ENCODE data around the gene PRCD.

The PRCD gene

DNA sequence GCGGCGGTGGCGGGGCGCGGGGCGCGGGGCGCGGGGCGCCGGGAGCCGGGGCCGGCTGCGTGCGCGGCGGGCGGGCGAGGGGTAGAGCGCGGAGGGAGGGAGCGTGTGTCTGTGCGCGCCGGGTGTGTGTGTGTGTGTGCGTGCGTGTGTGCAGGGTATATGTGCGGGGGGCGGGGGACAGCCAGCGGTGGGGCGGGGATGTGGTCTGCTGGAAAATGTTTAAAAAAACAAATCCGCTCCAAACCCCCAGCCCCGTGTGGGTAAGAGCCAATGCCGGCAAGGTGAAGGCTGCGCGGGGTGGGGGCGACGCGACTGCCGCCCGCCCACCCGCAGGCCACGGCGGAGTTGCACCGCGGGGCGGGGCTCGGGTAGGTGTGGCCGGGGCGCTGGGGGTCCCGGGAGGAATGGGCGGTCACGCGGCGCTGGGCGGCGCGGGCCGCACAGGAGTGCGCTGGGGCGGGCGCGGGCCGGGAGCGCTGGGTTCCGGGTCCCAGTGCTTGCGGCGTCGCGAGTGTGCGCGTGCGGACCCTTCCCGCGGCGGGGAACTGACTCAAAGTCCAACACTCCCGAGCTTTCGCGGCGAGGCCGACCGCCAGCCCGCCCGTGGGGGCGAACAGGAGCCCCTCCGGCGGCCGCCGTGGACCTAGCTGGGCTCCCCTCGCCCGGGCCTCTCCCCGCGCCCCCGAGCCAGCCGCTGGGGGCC is 2.1 kb upstream of the PRCD start, which contains the start of gene CYGB:
TSS of gene CYGB (minus strand) at position 132 of the 703 bp plus-strand sequence. CDS start 167 bp downstream, outside the sequence.
- in situ Hi-C loops (cut with HindIII; ENCODE audit: low sequenced_read_pairs) = no loop called here

DNA sequence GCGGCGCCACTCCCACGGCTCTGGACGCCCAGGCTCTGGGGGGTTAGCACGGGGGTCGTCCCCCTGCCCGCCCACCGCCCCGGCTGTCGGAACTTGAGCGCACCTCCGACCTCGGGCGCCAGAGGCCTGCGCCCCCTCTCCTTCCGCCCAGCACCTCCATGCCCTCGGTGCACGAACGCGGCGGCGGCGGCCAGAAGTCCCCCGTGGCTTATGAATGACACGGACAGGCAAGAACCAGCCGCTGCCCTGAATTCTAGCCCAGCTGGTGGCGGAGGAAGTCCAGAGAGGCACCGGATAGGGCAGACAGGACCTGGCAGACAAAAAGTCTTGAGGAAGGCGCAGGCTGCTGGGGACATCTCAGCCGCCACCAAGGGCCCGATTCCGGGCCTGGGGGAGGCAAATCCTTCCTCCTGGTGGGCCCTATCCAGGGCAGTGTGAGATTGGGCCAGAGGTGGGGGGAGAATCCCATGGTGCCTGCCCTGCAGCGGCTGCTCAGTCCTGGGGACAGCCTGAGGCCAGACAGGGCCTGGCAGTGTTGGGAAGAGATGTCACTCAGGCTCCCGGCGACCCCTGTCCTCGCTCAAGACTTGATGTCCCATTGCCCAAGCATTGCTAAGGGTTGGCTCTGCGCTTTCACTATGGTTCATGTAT is 1.4 kb upstream of the PRCD start:
- in situ Hi-C loops (cut with HindIII; ENCODE audit: low sequenced_read_pairs) = no loop called here

GRCh38 chr17:76538941-76539570 is 788 bp upstream of the PRCD start:
- in situ Hi-C loops (cut with HindIII; ENCODE audit: low sequenced_read_pairs) = no loop called here

- in situ Hi-C loops (cut with HindIII; ENCODE audit: low sequenced_read_pairs) = no loop called here
These were observed 797 bp downstream of the PRCD start for GRCh38 chr17:76540381-76541300.

DNA sequence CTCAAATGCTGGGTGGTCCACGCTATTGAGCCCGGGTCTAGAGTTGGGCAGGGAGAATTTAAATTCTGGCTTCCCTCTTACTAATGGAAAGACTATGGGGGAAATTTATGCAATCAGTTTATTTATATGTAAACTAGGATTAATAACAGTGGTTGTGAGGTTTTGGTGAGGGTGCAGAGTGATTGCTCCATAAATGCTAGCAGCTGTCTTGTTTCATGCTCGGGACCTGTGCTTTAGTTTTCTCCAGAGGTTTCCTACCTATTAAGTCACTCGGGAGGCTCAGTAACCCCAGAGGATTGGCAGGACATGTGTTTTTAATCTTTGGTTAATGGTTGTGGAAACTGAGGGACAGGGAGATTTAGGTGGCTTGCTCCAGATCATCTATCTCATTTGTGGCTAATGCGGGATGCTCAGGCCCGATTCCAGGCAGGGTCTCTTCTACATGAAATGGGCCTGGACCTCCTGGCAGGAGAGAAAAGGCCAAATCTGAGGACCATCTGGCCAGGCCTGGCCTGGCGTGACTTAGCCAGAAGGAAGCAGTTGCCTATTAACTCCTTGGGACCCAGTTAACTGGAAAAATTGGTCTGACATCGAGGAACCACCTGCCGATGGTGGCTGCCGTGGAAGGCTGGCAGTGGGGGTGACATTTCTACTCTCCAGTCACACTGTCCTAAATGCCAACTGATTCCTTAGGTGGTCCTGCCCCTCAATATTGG is 2.1 kb downstream of the PRCD start:
- in situ Hi-C loops (cut with HindIII; ENCODE audit: low sequenced_read_pairs) = no loop called here

- in situ Hi-C loops (cut with HindIII; ENCODE audit: low sequenced_read_pairs) = no loop called here
These were observed 2.7 kb downstream of the PRCD start for GRCh38 chr17:76542566-76542971.

- in situ Hi-C loops (cut with HindIII; ENCODE audit: low sequenced_read_pairs) = no loop called here
These were observed 3.1 kb downstream of the PRCD start for GRCh38 chr17:76542984-76543383.

DNA sequence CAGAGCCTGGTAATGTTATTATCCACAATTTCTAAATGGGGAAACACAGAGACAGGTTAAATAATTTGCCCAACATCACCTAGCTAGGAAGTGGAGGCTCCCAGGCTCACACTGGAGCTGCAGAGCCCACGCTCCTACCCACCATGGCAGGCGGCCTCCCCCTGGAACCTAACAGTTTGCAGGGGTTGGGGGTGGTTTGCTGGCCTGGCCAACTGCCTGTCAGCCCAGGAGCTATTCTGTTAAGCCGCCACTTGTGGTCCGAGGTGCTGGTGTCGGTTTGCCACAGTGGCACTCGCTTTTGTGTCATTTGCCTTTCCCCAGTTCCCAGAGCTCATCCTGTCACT is 3.6 kb downstream of the PRCD start:
- in situ Hi-C loops (cut with HindIII; ENCODE audit: low sequenced_read_pairs) = no loop called here

DNA sequence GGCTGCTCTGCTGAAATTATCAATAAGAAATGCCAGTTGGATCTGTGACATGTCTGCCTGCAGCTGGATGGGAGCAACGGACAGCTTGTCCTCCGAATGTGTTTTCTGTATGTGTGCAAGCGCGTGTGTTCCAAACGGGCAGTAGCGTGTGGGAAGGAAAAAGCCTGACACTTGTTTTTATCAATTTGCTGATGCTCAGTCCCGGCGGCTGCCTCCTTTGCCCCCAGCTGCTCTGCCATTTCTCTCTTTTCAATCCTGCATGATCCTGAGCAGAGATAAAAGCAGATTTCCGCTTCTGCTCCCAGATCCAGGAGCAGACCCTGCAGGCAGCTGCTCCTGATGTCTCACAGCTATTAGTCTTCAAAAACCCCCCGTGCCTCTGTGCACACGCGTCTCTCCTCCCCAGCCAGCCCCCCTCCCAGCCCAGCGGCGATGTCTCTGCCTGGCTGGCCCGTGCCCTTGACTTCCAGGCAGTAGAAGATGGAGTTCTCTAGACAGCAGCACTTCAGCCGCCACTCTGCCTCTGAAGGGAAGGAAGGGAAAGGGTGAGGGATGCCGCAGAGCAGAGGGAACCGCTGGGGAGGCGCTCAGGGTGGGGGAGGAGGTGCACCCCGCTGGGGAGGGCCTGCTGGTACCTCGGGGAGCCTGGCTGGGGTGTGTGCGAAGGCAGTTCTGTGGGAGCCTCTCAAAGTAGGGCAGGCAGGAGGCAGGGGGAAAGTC is 4.1 kb downstream of the PRCD start:
- in situ Hi-C loops (cut with HindIII; ENCODE audit: low sequenced_read_pairs) = no loop called here

DNA sequence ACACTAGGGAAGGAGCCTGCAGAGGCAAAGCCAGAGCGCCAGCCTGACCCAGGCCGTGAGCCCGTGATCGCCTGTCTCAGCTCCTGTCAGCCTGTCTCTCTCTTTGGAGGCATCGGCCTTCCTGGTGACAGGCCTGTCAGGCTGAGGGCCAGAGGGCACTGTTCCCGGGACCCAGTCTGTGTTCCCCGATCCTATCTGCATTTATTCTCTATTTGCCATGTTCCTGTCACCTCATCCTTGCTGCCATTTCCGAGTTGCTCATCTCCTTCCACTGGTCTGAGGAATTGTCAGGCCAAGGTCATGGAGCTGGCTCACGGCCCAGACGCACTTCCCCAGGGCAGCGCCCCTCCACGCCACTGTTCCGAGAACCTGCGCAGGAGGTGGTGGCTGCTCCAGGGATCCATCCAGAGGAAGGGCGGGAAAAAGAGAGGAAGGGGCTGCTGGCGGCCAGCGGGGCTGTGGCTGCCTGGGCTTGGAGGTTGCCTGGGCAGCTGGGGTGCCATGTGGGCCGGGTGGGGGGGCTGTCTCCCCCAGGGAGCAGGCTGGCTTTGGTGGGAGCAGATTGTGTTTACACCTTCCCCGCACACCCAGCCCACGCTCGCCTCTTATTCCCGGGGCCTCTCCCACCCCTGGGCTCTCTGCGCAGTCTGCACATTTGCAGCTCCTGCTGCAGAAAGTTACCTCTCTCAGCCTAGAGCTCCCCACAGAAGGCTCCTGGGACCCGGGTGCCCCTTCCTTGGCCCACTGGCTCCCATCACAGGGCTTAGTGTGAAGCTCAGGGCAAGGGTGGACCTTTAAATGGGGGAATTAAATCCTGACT is 4.9 kb downstream of the PRCD start:
- in situ Hi-C loops (cut with HindIII; ENCODE audit: low sequenced_read_pairs) = no loop called here

DNA sequence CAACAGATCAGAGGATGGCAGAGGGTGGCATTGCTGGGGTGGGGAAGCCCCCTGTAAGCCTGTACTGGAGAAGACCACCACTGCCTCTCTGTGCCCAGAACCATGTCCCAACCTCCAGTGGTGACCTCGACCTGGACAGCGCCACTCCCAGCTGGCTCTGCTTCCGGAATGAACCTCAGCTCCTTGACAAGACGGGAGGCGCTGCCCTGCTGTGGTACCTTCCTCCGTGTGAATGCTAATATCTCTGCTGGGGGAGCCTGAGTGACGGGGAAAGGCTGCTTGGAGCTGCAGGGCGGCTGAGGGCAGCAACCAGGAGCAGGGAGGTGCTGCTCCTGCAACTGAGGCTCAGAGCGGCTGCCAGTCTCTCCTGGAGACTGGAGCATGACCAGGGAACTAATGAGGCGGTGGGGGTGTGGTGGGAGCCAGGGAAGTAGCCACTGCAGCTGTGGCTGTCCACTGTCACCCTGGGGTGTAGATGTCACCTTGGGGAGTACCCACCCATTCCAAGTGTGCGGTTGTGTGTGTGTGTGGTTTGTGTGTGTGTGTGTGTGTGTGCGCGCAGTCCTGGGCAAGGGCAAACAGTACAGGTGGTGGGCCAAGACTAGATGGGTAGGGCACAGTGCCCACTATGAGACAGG is 6.2 kb downstream of the PRCD start:
- in situ Hi-C loops (cut with HindIII; ENCODE audit: low sequenced_read_pairs) = no loop called here

DNA sequence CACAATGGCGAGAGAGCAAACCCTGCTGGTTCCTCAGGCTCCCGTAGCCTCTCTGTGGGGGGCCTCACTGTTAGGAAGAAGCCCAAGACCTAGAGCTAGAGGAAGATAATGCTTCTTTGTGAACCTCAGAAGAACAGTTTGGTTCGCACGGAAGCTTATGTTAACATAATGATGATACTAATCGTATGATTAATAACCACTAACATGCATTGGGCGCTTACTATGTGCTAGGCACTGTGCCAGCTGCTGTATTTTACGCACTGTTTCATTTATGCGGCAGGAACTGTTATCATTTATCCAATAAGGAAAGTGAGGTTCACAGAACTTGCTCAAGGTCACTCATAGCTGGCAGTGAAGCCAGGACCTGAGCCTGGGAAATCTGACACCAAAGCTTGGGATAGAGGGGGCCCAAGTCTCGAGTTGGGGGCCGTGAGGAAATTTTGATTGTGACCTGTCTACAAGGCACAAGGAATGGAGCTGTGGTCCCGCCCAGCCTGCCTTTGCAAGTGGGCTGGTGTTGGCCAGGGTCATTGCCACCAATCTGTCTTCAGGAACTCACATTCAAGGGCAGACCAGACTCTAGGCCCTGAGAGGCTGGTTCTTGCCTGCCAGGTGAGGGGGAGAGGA is 6.8 kb downstream of the PRCD start:
- in situ Hi-C loops (cut with HindIII; ENCODE audit: low sequenced_read_pairs) = no loop called here

DNA sequence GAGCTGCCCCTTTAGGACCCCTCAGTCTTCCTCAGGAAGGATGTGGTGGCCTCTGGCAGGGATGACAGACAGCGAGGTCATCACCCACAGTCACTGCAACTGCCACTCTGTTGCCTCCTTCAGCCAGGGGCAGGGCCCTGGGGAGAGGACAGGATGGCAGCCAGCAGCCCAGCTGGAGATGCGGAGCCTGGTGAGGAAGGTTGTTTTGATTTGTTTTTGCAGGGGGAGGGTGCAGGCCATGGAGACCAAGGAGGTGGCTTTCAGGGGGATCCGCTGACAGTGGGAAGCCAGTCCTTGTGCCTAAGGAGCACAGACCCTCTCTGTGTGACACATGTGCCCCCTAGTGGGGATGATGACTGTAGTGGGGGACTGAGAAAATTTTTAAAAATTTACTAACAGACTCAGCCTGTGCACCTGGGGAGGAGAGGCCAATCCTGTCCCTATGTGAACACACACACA is 7.4 kb downstream of the PRCD start:
- in situ Hi-C loops (cut with HindIII; ENCODE audit: low sequenced_read_pairs) = no loop called here

DNA sequence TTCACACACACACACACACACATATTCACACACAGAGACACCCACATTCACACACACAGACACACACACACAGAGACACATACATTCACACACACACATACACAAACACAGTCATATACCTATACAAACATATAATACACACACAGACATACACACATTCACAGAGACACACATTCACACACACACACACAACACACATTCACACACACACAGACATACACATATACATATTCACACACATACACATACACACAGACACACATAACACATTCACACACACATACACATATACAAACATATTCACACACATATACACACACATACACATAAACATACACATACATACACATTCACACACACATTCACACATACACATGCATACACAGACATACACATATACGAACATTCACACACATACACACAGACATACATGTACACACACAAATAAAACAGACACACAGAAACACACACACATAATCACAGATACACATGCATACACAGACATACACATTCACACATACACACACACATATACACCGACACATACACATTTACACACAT is 7.9 kb downstream of the PRCD start:
- in situ Hi-C loops (cut with HindIII; ENCODE audit: low sequenced_read_pairs) = no loop called here

GRCh38 chr17:76548378-76549214 is 8.8 kb downstream of the PRCD start:
- in situ Hi-C loops (cut with HindIII; ENCODE audit: low sequenced_read_pairs) = no loop called here

DNA sequence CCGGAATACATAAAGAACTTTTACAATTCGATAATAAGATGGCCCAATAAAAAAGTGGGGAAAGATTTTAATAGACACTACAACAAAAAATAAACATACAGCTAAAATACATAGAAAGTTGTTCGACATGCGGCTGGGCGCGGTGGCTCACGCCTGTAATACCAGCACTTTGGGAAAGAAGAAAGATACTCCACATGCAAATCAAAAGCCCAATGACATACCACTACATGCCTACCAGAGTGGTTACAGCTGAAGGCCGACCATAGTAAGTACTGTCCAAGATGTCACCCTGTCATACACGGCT is 9.3 kb downstream of the PRCD start:
- in situ Hi-C loops (cut with HindIII; ENCODE audit: low sequenced_read_pairs) = no loop called here

GRCh38 chr17:76549539-76549938 is 9.7 kb downstream of the PRCD start:
- in situ Hi-C loops (cut with HindIII; ENCODE audit: low sequenced_read_pairs) = no loop called here
